GM12891 (cell line): ENCODE measurements around the gene GAS7.

ENCODE experiments used
- PAX5 ChIP-seq: IDR thresholded peaks from 2 replicates; pipeline ENCODE4 v1.6.1; 2011; ENCODE audit warnings: low read length, moderate library complexity, mild to moderate bottlenecking; ENCODE audit not compliant: insufficient read depth, severe bottlenecking
- POLR2A ChIP-seq: IDR thresholded peaks from 2 replicates; pipeline ENCODE4 v1.6.1; 2011; ENCODE audit warnings: low read depth, low read length, control low read depth
- POLR2AphosphoS5 ChIP-seq: IDR thresholded peaks from 2 replicates; pipeline ENCODE4 v1.6.1; 2011; ENCODE audit warnings: low read depth, low read length, control low read depth
- POU2F2 ChIP-seq: IDR thresholded peaks from 2 replicates; pipeline ENCODE4 v1.6.1; 2011; ENCODE audit warnings: low read depth, mild to moderate bottlenecking, control low read depth, low read length, moderate library complexity
- SPI1 ChIP-seq: IDR thresholded peaks from 2 replicates; pipeline ENCODE4 v1.6.1; 2011; ENCODE audit warnings: low read depth, low read length, control low read depth
- TAF1 ChIP-seq: IDR thresholded peaks from 2 replicates; pipeline ENCODE4 v1.6.1; 2011; ENCODE audit warnings: low read depth, low read length, control low read depth

- no peak for TF ChIP-seq POLR2A
- no peak for TF ChIP-seq POLR2AphosphoS5
- no peak for TF ChIP-seq SPI1
- TF ChIP-seq PAX5 = no peak
- no peak for TF ChIP-seq TAF1
- no peak for TF ChIP-seq POU2F2
These were observed 122.5 kb downstream of the GAS7 start for GRCh38 chr17:10075919-10076318.
